CMK (cell line): ENCODE results near the gene OLR1.

ENCODE experiments used
- DNase-seq: peaks from one replicate; pipeline ENCODE4 v3.0.0-alpha.2; 2010; ENCODE audit warnings: low read depth

OLR1 gene

GRCh38 chr12:10153271-10154144 lies 18.4 kb downstream of the OLR1 start:
- DNase-seq: no peak

DNA sequence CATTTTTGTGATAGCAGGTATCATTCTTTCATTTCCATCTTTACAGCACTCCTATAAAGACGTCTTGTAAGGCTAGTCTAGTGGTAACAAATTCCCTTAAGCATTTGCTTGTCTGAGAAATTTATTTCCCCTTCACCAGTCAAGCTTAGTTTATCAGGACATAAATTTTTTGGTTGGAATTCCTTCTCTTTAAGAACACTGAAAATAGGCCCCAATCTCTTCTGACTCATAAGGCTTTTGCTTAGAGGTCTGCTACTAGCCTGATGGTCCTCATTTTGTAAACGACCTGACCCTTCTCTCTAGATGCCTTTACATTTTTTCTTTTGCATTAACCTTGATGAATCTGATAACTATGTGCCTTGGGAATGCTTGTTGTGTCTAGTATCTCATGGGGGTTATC lies 20.3 kb downstream of the OLR1 start:
- no peak for DNase-seq

GRCh38 chr12:10147714-10148403 lies 24.1 kb downstream of the OLR1 start:
- DNase-seq: no peak

GRCh38 chr12:10142976-10143589 lies 28.8 kb downstream of the OLR1 start:
- DNase-seq: no peak

- no peak for DNase-seq
Observed at GRCh38 chr12:10140001-10140400, 31.9 kb downstream of the OLR1 start.

DNA sequence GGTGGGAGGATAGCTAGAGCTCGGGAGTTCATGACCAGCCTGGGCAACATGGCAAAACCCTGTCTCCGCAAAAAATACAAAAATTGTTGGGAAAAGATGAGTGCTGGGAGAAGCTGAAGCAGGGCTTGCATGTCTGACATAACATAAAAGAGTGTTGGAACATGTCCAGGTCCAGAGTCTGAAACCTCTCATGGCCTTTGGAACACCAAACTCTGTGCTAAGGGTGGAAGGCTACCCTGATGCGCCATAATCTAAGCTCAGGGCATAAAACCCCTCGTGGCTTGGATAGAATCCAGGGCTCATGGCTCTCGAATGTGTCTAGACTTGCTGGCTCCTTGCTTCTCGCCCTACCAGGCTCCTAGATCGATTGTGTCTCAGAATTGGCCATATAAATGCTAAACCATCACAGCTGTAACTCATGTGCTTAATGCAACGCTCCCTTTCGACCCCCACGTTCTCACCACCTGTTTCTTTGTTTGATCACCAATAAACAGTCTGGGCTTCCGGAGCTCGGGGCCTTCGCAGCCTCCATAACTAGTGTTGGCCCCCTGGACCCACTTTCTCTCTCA lies 35.2 kb downstream of the OLR1 start:
- DNase-seq: no peak

DNA sequence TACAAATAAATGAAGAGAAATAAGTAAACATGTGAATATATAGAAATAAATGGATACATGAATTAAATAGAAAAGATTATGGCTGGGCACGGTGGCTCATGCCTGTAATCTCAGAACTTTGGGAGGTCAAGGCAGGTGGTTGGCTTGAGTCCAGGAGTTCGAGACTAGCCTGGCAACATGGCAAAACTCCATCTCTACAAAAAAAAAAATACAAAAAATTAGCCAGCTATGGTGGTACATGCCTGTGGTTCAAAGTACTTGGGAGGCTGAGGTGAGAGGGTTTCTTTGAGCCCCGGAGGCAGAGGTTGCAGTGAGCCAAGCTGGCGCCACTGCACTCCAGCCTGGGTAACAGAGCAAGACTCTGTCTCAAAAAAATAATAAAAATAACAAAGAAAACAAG lies 36.8 kb downstream of the OLR1 start:
- DNase-seq: no peak

- DNase-seq: no peak
Observed at GRCh38 chr12:10132850-10133370, 39.0 kb downstream of the OLR1 start.

DNA sequence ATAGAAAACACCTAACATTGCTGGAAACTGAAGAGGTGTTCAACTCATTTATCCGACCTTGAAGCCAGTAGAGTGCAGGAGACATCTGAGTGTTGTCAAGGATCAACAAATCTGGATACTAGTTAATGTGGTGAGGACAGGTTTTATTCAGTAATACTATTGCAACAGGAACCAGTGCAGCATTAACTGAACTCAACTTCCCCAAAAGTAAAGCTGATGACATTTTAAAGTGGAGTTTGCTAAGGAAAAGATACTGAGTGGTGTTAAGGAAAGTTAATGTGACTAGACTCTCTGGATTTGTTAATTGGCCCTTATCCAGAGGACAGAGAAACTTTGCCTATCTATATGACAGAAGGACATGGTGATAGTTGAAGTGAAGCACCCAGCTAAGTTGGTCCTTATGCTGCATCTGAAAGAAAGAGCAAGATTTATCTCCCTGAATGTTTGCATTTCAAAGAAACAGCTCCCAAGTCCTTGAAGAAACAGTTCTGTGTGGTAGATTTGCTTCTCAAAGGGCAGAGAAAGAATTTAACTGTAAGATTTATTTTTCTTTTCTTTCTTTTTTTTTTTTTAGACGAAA lies 40.7 kb downstream of the OLR1 start:
- DNase-seq: no peak

GRCh38 chr12:10130042-10130441 lies 41.9 kb downstream of the OLR1 start, which contains the start of gene CLEC7A:
TSS of gene CLEC7A (minus strand) at chr12:10130199. CDS start at chr12:10130082, 117 bp downstream.
- DNase-seq: no peak

GRCh38 chr12:10128687-10129086 lies 43.2 kb downstream of the OLR1 start:
- DNase-seq: no peak

GRCh38 chr12:10126413-10126812 lies 45.5 kb downstream of the OLR1 start:
- no peak for DNase-seq

GRCh38 chr12:10122689-10123088 lies 49.2 kb downstream of the OLR1 start:
- DNase-seq: no peak

GRCh38 chr12:10121278-10121677 lies 50.7 kb downstream of the OLR1 start:
- DNase-seq: no peak

DNA sequence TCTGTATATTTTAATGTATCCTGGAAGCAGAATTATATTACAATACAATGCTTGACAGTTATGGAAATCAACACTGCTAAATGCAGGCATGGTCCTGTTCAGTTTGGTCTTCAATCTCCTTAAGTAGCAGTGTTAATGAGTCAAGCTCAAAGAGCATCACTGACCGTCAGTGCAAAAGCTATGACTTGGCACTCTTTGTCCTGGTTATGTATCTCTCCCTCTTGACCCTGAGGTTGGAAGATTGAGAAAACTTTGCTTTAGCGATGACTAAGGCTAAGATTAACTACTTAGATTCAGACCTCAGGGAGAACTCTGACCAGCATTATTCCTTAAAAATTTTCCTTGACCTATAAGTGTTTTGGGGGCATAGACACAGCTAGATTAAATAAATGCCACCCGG lies 52.9 kb downstream of the OLR1 start:
- no peak for DNase-seq

DNA sequence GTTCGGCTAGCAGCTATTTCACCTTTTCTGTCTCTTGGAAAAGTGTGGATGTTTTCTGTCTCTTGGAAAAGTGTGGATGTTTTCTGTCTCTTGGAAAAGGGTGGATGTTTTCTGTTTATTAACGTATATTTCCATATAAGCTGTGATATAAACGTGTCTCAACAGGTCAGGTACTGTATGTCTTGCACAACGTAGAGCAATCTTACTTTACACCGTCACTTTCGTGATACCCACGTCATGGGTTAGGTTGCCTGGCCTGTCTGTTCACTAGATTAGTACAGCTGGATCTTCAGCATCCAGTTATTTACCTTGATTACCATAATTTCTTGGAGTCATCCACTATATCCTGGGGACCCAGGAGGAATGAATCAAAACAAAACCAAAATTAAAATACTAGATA lies 56.0 kb downstream of the OLR1 start:
- DNase-seq: no peak

DNA sequence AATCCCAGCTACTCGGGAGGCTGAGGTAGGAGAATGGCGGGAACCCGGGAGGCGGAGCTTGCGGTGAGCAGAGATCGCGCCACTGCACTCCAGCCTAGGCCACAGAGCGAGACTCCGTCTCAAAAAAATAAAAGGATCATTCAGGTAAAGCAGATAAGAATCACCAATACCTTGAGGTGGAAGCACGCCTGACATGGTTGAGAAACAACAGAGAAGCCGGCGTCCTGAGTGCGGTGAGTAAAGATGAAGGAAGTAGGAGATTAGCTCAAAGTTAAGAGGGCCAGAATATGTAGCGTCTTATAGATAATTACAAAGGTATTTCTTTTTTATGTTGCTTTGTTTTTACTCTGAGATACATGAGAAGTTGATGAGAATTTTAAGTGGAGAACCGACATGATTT lies 56.6 kb downstream of the OLR1 start:
- no peak for DNase-seq

GRCh38 chr12:10113920-10114319 lies 58.0 kb downstream of the OLR1 start:
- DNase-seq: no peak

DNA sequence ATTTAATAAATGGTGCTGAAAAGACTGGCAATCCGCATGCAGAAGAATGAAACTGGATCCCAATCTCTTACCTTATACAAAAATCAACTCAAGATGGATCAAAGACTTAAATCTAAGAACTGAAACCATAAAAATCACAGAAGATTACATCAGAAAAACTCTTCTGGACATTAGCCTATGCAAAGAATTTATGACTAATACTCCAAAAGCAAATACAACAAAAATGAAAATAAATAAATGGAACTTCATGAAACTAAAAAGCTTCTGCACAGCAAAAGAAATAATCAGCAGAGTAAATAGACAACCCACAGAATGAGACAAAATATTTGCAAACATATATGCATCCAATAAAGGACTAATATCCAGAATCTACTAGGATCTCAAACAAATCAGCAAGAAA lies 58.9 kb downstream of the OLR1 start:
- DNase-seq: no peak

- no peak for DNase-seq
Observed at GRCh38 chr12:10111451-10111850, 60.5 kb downstream of the OLR1 start.

- no peak for DNase-seq
Observed at GRCh38 chr12:10110256-10110844, 61.6 kb downstream of the OLR1 start.
